ENCODE measurements around the gene HMCN1.

DNA sequence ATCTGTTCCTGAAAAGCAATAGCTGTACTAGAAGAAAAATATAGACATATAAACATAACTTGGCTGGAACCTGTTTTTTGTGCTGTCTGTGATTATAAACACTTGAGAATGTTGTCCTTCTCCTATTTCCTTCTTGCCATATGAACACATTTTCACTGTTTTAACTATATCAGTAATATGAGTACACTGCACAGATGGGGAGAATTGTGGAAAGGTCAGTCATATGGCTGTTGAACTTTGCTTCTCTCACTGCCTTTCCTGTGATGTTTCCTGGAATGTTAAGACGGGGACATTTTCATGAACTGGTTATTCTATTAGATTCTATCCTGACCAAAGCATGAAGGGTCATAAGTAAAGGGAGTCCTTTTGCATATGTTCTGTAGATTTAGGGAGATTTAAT lies 24.9 kb downstream of the HMCN1 start:
- no peak for TF ChIP-seq EZH2 (IDR thresholded peaks at IDR 0.05; ENCODE audit: low read depth)
- TF ChIP-seq, protein P1, sequence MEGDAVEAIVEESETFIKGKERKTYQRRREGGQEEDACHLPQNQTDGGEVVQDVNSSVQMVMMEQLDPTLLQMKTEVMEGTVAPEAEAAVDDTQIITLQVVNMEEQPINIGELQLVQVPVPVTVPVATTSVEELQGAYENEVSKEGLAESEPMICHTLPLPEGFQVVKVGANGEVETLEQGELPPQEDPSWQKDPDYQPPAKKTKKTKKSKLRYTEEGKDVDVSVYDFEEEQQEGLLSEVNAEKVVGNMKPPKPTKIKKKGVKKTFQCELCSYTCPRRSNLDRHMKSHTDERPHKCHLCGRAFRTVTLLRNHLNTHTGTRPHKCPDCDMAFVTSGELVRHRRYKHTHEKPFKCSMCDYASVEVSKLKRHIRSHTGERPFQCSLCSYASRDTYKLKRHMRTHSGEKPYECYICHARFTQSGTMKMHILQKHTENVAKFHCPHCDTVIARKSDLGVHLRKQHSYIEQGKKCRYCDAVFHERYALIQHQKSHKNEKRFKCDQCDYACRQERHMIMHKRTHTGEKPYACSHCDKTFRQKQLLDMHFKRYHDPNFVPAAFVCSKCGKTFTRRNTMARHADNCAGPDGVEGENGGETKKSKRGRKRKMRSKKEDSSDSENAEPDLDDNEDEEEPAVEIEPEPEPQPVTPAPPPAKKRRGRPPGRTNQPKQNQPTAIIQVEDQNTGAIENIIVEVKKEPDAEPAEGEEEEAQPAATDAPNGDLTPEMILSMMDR (conservative IDR thresholded peaks at IDR 0.05), result no peak
